ENCODE results near the gene LPAR5. TPM values are rescaled to one million over a fixed set of nuclear protein-coding genes. Genes with fewer than 3 reads are reported as not detected.

The LPAR5 gene
- total RNA-seq, 4 donors from 2014 or later, result 0.61 to 1.3 TPM; not detected in 2

- no peak overlapping the region for H3K27ac ChIP-seq
- H3K4me1 ChIP-seq, result no peaks in the 10 kb centered on the region
- no peaks in the 10 kb centered on the region for H3K27me3 ChIP-seq
- H3K36me3 ChIP-seq, result no peaks in the 10 kb centered on the region
- intact Hi-C loops (cut with DNase I; ENCODE audit: low total_unique reads), result no loop called here
- H3K9me3 ChIP-seq, result no peaks in the 10 kb centered on the region
- no peak overlapping the region for H3K4me3 ChIP-seq
- no peak for DNase-seq
- TF ChIP-seq CTCF (IDR thresholded peaks at IDR 0.05) (no peak), POLR2A (IDR thresholded peaks at IDR 0.05) (no peak)
Observed at GRCh38 chr12:6631549-6631961, 4.2 kb downstream of the LPAR5 start.

GRCh38 chr12:6630736-6631135, 5.0 kb downstream of the LPAR5 start:
- TF ChIP-seq CTCF (IDR thresholded peaks at IDR 0.05), result no peak
- no peak for TF ChIP-seq POLR2A (IDR thresholded peaks at IDR 0.05)
- Histone ChIP-seq H3K4me3 (no peak overlapping the region), H3K27me3 (no peaks in the 10 kb centered on the region), H3K4me1 (no peaks in the 10 kb centered on the region), H3K27ac (no peak overlapping the region), H3K9me3 (no peaks in the 10 kb centered on the region), H3K36me3 (no peaks in the 10 kb centered on the region)
- DNase-seq, result no peak
- intact Hi-C loops (cut with DNase I; ENCODE audit: low total_unique reads), result no loop called here

- Histone ChIP-seq H3K9me3 (no peaks in the 10 kb centered on the region), H3K36me3 (no peaks in the 10 kb centered on the region), H3K27me3 (no peaks in the 10 kb centered on the region), H3K4me1 (no peaks in the 10 kb centered on the region), H3K4me3 (no peak overlapping the region), H3K27ac (no peak overlapping the region)
- TF ChIP-seq CTCF (IDR thresholded peaks at IDR 0.05) (no peak), POLR2A (IDR thresholded peaks at IDR 0.05) (no peak)
- no peak for DNase-seq
- intact Hi-C loops (cut with DNase I; ENCODE audit: low total_unique reads), result no loop called here
Observed at GRCh38 chr12:6627616-6628015, 8.1 kb downstream of the LPAR5 start.

- no peak for TF ChIP-seq CTCF (IDR thresholded peaks at IDR 0.05)
- TF ChIP-seq POLR2A (IDR thresholded peaks at IDR 0.05), result no peak
- Histone ChIP-seq H3K4me3 (no peak overlapping the region), H3K27ac (no peak overlapping the region), H3K27me3 (no peaks in the 10 kb centered on the region), H3K4me1 (no peaks in the 10 kb centered on the region), H3K9me3 (no peaks in the 10 kb centered on the region), H3K36me3 (no peaks in the 10 kb centered on the region)
- intact Hi-C loops (cut with DNase I; ENCODE audit: low total_unique reads), result no loop called here
- no peak for DNase-seq
Observed at GRCh38 chr12:6626654-6627283, 9.0 kb downstream of the LPAR5 start.

- no peak for DNase-seq
Observed at GRCh38 chr12:6620885-6621274, 14.9 kb downstream of the LPAR5 start.

More at GRCh38 chr12:6620885-6621274, 14.9 kb downstream of the LPAR5 start:
- no peaks in the 10 kb centered on the region for H3K4me1 ChIP-seq
- peaks cover 0 to 4% of the 10 kb centered on the region in 2 donors for H3K27me3 ChIP-seq
- H3K4me3 ChIP-seq, result no peak overlapping the region
- no peak for TF ChIP-seq CTCF (IDR thresholded peaks at IDR 0.05)
- TF ChIP-seq POLR2A (IDR thresholded peaks at IDR 0.05), result no peak
- H3K27ac ChIP-seq, result no peak overlapping the region
- no peaks in the 10 kb centered on the region for H3K36me3 ChIP-seq
- H3K9me3 ChIP-seq, result no peaks in the 10 kb centered on the region
- intact Hi-C loops (cut with DNase I; ENCODE audit: low total_unique reads), result no loop called here

Data from uterus (tissue), 4 donors.